ENCODE measurements around the gene USP2.

GRCh38 chr11:119427279-119427678 lies 45.8 kb upstream of the USP2 start:
- TF ChIP-seq TAF1 (IDR thresholded peaks at IDR 0.05; ENCODE audit: low read depth, low read length): no peak
- no peak for TF ChIP-seq POLR2A (IDR thresholded peaks at IDR 0.05; ENCODE audit: low read depth, low read length)
- no peak for TF ChIP-seq POLR2AphosphoS5 (IDR thresholded peaks at IDR 0.05; ENCODE audit: low read depth, low read length)

Data from GM12891 (cell line).